ENCODE data around the gene LMTK2. TPM values are rescaled to one million over a fixed set of nuclear protein-coding genes. Genes with fewer than 3 reads are reported as not detected.
"Not testable (repeated sequence)": the region's sequence is repeated elsewhere in the genome, so short reads cannot be mapped to it uniquely, and the experiment has no call there.

The LMTK2 gene
- total RNA-seq, 2 experiments from 2014 or later = 11.2 to 13.0 TPM

DNA sequence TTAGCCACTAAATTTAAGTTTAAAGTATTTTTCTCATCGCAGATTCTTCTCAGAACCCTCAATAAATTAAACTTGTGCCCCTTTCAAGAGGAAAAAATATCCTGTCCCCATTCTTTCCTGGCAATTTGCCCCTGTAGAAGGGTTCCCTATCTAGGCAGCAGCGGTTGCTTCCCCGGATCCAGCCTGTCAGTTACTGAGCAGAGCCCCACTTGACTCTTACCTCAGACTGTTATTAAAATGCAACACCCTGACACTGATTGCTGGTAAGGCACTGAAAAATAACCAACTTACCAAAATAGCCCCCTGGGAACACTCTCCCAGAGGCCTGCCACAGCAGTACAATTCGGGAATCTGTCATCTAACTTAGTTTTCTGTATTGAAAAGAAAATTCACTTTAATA, 13.9 kb downstream of the LMTK2 start:
- H3K4me1 Mint-ChIP-seq = peaks cover 15% of the 10 kb centered on the region

DNA sequence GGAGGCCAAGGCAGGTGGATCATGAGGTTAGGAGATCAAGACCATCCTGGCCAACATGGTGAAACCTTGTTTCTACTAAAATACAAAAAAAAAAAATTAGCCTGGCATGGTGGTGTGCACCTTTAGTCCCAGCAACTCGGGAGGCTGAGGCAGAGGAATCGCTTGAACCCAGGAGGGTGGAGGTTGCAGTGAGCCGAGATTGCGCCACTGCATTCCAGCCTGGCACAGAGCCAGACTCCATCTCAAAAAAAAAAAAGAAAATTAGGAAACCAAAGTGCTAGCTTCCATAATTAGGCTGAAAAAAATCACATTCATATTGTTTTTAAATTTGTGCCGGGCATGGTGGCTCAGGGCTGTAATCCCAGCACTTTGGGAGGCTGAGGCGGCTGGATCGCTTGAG, 14.7 kb downstream of the LMTK2 start:
- not testable (repeated sequence) for H3K9me3 Mint-ChIP-seq, H3K27me3 Mint-ChIP-seq, H3K36me3 Mint-ChIP-seq, H3K4me3 Mint-ChIP-seq, H3K27ac Mint-ChIP-seq, DNase-seq
- H3K4me1 Mint-ChIP-seq = peaks cover 12% of the 10 kb centered on the region

More for the DNA sequence above, 13.9 kb downstream of the LMTK2 start:
- Mint-ChIP-seq H3K27ac (no peak overlapping the region), H3K9me3 (no peaks in the 10 kb centered on the region), H3K36me3 (peaks cover 3% of the 10 kb centered on the region), H3K27me3 (no peaks in the 10 kb centered on the region), H3K4me3 (no peak overlapping the region)
- no peak for DNase-seq

DNA sequence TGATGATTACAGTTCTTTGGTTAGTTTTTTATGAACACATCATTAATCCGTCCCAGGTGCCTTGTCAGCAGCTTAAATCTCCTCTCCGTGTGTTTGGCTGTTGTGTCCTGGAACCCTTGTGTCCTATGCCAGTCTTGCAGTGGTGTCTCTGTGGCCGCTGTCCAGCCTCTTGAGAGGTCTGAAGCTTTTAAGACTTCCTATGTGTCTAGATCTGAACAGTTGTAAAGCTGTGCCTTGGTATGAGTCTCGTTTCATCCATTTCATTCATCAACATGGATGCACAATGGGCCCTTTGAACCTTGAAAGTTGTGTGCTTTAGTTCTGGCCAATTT, 16.7 kb downstream of the LMTK2 start:
- DNase-seq = no peak
- Mint-ChIP-seq H3K36me3 (peaks cover 3% of the 10 kb centered on the region), H3K27ac (no peak overlapping the region), H3K9me3 (no peaks in the 10 kb centered on the region), H3K4me3 (no peak overlapping the region), H3K4me1 (peaks cover 10% of the 10 kb centered on the region), H3K27me3 (no peaks in the 10 kb centered on the region)

DNA sequence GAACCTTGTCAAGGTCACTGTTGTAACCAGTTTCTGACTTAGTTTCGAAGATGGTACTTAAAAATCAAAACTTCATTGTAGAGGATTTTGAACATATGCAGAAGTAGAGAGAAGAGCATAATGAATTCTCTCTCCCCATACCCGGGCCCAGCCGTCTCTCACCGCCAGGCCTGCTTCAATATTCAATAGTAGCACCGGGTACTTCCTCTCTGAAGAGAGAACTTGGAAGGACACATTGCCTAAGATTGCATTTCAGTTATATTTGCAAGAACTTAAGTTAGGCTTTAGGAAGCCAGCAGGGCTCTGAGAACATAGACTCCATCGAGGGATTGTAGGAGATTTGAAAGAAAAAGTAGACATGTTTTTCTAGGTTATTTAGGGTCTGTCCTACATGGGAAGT, 19.1 kb downstream of the LMTK2 start:
- Mint-ChIP-seq H3K36me3 (peaks cover 3% of the 10 kb centered on the region), H3K27me3 (no peaks in the 10 kb centered on the region), H3K4me3 (no peak overlapping the region), H3K9me3 (no peaks in the 10 kb centered on the region), H3K27ac (no peak overlapping the region), H3K4me1 (peaks cover 11% of the 10 kb centered on the region)
- no peak for DNase-seq

DNA sequence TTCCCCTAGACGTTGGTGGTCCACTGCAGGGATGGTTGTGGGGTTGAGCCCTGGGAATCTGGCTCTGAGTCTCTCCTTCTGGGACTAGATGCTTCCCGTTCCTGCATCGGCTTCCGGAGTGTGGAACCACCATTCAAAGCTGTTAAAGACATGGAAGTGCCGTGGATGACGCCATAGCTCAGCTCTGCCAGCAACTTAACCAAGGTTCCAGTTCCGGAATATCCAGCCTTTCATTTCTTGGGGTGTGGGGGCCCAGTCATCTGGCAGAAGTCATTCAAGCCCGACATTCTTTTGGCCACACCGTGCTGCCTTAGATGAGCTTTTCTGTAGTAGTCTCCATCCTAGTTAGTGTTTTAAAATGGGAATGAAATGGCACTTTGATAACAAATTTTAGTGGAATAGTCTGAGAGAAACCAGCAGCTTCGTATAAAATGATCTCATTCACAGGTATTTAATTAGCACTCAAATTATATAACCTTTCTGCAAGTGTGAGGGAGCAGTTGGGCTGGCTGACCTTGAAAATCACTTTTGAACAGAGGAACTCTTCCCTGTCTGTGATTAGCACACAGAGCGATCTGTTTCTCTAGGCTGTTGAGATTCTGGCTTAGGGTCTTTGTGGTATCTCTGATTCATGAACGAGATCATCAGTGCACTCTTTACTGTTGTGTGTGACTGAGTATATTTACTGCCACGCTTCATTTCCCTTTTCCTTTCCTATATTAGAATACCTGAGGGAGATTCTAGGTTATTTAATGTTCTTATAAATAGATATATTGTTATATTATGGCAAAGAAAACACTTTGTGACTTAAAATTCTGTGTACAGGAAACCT, 19.9 kb downstream of the LMTK2 start:
- Mint-ChIP-seq H3K4me1 (peaks cover 19% of the 10 kb centered on the region), H3K27me3 (no peaks in the 10 kb centered on the region), H3K27ac (no peak overlapping the region), H3K9me3 (no peaks in the 10 kb centered on the region), H3K36me3 (peaks cover 3% of the 10 kb centered on the region), H3K4me3 (no peak overlapping the region)
- no peak for DNase-seq

DNA sequence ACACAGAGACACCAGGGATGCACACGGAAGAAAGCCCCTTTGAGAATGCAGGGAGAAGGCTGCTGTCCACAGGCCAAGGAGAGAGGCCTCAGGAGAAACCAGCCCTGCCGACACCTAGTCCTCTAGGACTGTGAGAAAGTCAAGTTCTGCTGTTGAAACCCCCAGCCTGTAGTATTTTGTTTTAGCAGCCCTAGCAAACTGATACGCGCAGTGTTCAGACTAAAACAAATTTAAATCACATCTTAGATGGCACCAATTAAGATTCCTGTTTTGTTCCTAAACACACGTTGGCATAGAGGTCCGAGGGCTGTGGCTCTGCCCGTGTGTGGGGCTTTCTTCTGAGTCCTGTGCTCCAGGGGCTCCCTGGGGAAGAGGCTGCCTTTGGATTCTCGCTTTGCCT, 21.7 kb downstream of the LMTK2 start:
- peaks cover 3% of the 10 kb centered on the region for H3K36me3 Mint-ChIP-seq
- peaks cover 5% of the 10 kb centered on the region for H3K27me3 Mint-ChIP-seq
- DNase-seq = no peak
- H3K4me1 Mint-ChIP-seq = peaks cover 36% of the 10 kb centered on the region
- no peak overlapping the region for H3K4me3 Mint-ChIP-seq
- no peaks in the 10 kb centered on the region for H3K9me3 Mint-ChIP-seq
- no peak overlapping the region for H3K27ac Mint-ChIP-seq

DNA sequence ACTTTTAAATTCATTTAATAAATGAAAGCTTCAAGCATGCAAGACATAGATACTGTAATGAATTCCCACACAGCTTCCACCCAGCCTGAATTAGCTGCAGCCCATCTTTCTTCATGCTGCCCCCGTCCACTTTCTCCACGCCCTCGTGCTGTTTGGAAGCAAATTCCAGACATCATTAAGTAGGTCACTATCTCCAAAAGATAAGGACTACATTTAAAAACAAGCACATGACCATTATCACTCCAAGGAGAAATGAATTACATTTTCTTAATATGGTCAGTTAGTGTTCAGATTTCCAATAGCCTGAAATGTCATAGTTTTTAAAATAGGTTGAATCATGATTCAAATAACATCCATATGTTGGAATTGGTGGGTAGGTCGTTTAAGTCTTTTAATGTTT, 24.3 kb downstream of the LMTK2 start:
- no peak for DNase-seq
- Mint-ChIP-seq H3K9me3 (no peaks in the 10 kb centered on the region), H3K27ac (no peak overlapping the region), H3K4me1 (peaks cover 45% of the 10 kb centered on the region), H3K4me3 (no peak overlapping the region), H3K36me3 (peaks cover 2% of the 10 kb centered on the region), H3K27me3 (peaks cover 13% of the 10 kb centered on the region)

DNA sequence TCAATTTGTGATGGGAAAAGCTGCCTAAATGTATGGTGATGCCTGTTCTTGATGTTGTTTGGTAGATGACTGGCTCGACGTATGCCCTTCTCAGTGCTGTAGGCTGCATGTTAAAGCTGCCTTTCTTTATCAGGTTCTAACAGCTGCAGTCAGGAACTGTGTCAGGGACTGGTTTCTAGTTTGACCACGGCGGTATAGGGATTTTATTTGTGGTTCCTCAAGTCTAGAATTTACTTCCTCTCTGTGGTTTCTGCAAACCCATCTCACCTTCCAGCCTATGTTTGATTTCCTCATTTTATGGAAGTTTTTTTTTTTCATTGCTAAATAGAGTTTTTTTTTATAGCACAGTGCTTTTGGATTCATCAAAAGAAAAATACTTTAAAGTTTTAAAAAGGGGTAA, 26.5 kb downstream of the LMTK2 start:
- H3K27me3 Mint-ChIP-seq = peaks cover 13% of the 10 kb centered on the region
- peak overlapping the region; percentile 67 for H3K27ac Mint-ChIP-seq
- H3K4me1 Mint-ChIP-seq = peaks cover 47% of the 10 kb centered on the region
- peaks cover 2% of the 10 kb centered on the region for H3K36me3 Mint-ChIP-seq
- peak; percentile 27 for DNase-seq
- H3K9me3 Mint-ChIP-seq = no peaks in the 10 kb centered on the region
- H3K4me3 Mint-ChIP-seq = peak overlapping the region; percentile 16

DNA sequence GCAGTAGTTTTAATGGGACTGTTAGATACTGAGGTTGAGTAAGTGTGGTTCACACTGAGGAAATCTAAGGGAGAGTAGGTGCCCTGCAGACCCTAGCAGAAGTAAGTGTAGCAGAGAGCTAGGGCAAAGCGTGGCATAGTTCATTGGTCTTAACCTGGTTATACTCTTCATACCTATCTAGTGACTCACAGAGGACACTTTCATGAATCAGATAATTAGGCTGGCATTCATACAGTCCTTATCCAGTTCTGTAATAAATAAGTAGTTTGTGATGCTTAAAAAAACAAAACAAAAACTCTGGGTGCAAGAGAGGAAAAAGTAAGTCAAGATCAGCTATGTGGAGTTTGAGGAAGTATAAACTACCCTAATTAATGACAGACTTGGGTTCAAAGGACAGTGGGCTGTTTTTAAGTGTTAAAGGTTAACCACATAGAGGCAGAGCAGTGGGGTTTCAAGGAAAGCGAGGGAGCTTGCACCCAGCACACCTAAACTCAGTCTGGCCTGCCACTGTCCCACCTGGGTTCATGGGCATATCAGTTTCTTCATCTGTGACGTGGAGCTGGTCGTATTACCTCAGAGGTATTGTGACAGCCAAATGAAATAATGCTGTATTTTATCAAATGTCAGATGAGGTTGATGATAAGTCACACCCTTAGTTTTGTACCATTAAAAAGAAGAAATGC, 27.1 kb downstream of the LMTK2 start:
- Mint-ChIP-seq H3K36me3 (peaks cover 2% of the 10 kb centered on the region), H3K4me1 (peaks cover 48% of the 10 kb centered on the region), H3K9me3 (no peaks in the 10 kb centered on the region), H3K27me3 (peaks cover 13% of the 10 kb centered on the region), H3K4me3 (no peak overlapping the region), H3K27ac (peak overlapping the region; percentile 16)
- DNase-seq = no peak

DNA sequence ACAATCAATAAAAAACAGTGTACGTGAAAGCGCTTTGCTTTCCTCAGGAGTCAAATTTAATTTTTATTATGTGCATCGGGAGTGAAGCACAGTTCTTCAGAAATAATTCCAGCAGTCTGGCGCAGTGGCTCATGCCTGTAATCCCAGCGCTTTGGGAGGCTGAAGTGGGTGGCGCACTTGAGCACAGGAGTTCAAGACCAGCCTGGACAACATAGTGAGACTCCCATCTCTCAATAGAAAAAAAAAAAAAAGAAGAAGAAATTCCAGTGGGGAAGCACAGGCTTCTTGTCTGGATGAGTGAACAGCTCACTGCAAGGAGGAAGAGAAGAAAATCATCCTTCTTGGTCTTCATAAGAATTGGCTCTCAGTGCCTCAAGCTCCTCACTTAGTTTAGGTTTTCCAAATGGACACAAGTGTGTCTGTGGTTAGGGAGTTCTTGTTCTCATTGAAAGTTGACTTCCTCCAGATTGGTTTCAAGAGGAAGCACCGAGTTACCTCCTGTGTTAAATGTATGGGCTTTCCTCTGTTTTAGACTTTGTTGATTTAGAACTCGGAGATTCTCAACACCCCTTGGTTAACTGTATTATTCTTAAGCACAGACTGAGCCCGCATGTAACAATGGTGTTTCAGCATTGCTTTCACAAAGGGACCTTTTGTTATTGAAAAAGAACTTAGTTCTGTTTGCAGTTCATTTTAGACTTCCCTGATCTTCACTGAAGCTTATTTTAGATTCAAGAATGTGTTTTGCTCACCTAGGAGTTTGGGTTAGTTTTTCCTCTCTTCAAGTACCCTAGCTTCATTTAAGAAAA, 28.0 kb downstream of the LMTK2 start:
- no peak overlapping the region for H3K27ac Mint-ChIP-seq
- no peaks in the 10 kb centered on the region for H3K9me3 Mint-ChIP-seq
- H3K4me3 Mint-ChIP-seq = no peak overlapping the region
- peaks cover 2% of the 10 kb centered on the region for H3K36me3 Mint-ChIP-seq
- DNase-seq = no peak
- peaks cover 13% of the 10 kb centered on the region for H3K27me3 Mint-ChIP-seq
- peaks cover 52% of the 10 kb centered on the region for H3K4me1 Mint-ChIP-seq

DNA sequence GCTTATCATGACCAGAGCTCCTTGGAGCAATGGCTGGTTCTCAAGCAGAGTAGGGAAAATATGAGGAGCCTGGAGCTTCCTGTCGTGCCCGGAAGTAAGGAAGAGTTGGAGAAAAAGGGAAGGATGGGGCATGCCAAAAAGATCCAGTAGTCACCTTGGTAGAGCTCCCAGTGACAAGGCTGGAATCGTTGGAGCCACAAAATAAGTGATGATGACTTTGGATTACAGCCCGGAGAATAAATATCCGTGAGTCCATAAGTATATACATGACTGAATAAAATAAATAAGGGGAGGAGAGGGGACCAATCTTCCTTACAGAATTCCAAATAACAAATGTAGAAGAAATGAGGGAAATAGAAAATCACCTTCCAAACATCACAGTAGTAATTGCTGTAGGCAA, 29.3 kb downstream of the LMTK2 start:
- Mint-ChIP-seq H3K27ac (no peak overlapping the region), H3K36me3 (peaks cover 2% of the 10 kb centered on the region), H3K4me3 (no peak overlapping the region)

DNA sequence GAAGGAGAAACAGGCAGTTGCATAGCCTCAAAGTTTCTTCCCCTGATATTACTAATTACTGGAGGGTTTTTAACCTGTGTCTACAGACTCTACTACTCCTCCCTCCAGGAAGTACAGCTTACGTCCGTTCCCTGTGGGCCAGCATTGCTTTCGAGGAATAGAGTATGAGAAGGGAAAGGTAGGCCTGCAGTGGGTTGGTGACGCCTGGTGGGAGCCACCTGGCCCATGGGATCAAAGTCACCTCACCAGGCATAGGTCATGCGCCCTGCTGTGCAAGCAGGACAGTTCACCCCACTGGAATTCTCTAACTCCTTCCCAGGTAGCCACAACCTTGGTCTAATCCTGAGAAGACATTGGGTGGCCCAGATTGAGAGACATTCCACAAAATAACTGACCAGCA, 29.8 kb downstream of the LMTK2 start:
- Mint-ChIP-seq H3K36me3 (peaks cover 2% of the 10 kb centered on the region), H3K9me3 (no peaks in the 10 kb centered on the region), H3K27ac (no peak overlapping the region), H3K27me3 (peaks cover 13% of the 10 kb centered on the region), H3K4me3 (no peak overlapping the region), H3K4me1 (peaks cover 41% of the 10 kb centered on the region)
- no peak for DNase-seq

More for the DNA sequence above, 29.3 kb downstream of the LMTK2 start:
- no peak for DNase-seq
- Mint-ChIP-seq H3K27me3 (peaks cover 13% of the 10 kb centered on the region), H3K4me1 (peaks cover 45% of the 10 kb centered on the region), H3K9me3 (no peaks in the 10 kb centered on the region)

DNA sequence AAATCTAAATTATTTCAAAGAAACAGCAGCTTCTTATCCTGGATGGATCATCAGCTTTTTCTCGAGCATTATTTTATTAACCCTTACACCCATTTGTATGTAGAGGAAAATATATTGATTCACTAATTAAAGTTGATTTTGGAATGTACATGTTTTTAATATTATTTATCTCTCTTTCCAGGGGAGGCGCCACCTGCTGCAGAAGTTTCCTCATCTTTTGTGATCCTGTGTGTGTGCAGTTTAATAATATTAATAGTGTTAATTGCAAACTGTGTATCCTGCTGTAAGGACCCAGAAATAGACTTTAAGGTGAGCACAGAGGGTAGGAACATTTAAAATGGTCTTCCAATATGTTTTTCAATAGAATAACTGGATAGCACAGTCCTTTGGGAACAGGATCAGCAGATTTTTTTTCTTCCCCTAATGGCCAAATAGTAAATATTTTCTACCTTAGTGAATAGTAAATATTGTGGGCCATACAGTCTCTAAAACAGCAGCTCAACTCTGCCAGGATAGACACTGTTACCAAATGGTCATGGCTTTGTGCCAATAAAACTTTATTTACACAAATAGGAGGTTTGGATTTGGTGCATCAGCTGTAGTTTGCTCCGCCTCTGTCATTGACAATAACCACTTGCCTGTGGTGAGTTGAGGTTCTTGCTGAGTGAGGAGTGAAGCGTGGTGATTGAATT, 30.6 kb downstream of the LMTK2 start:
- H3K36me3 Mint-ChIP-seq = peaks cover 2% of the 10 kb centered on the region
- no peak overlapping the region for H3K4me3 Mint-ChIP-seq
- H3K4me1 Mint-ChIP-seq = peaks cover 32% of the 10 kb centered on the region
- H3K9me3 Mint-ChIP-seq = no peaks in the 10 kb centered on the region
- DNase-seq = no peak
- no peak overlapping the region for H3K27ac Mint-ChIP-seq
- H3K27me3 Mint-ChIP-seq = peaks cover 13% of the 10 kb centered on the region

DNA sequence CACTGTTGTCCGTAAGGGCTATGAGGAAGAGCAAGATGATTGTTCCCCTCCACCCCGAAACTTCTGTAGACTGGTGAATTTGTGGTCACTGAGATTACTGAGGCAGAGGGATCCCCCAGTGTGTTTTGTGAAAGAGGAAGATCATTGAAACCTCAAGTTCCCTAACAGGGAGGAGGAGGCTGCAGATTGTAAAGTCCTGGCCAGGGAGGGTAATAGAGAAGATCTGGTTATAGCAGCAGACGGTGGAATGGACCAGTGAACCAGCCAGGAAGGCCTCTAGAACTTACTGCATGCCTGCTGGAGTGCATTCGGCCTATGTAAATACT, 31.1 kb downstream of the LMTK2 start:
- Mint-ChIP-seq H3K27me3 (peaks cover 13% of the 10 kb centered on the region), H3K36me3 (peaks cover 3% of the 10 kb centered on the region), H3K9me3 (no peaks in the 10 kb centered on the region), H3K4me3 (no peak overlapping the region), H3K27ac (no peak overlapping the region), H3K4me1 (peaks cover 27% of the 10 kb centered on the region)
- DNase-seq = no peak

DNA sequence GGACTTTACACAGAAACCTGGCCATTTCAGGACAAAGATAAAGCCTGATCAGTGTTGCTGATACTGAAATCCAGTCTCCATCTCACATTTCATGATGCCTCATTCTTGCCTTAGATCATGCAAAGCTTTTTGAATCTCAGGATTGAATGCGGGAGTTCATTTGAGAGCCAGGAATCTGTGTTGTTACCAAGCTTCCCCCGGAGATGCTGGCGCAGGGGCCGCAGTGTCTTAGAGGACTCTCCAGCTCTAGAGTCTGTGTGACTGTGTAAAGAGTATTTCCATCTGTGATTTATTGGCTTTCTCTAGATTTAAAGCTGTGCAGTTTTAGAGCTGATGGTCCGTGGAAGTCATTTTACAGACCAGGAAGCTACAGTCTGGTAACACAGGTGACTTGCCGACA, 32.0 kb downstream of the LMTK2 start:
- Mint-ChIP-seq H3K4me3 (no peak overlapping the region), H3K9me3 (no peaks in the 10 kb centered on the region), H3K36me3 (peaks cover 11% of the 10 kb centered on the region), H3K4me1 (peaks cover 18% of the 10 kb centered on the region), H3K27ac (no peak overlapping the region), H3K27me3 (peaks cover 5% of the 10 kb centered on the region)
- no peak for DNase-seq

All from activated naive CD8-positive, alpha-beta T cell treated with anti-CD3 and anti-CD28 coated beads for 36 hours (primary cell).